ENCODE measurements around the gene CAAP1.
"Not testable (repeated sequence)": the region's sequence is repeated elsewhere in the genome, so short reads cannot be mapped to it uniquely, and the experiment has no call there.

CAAP1 gene

GRCh38 chr9:26888271-26888670 lies 4.3 kb downstream of the CAAP1 start:
- no peak for DNase-seq (ENCODE audit: extremely low read depth, low read depth)
- TF ChIP-seq, protein P1, sequence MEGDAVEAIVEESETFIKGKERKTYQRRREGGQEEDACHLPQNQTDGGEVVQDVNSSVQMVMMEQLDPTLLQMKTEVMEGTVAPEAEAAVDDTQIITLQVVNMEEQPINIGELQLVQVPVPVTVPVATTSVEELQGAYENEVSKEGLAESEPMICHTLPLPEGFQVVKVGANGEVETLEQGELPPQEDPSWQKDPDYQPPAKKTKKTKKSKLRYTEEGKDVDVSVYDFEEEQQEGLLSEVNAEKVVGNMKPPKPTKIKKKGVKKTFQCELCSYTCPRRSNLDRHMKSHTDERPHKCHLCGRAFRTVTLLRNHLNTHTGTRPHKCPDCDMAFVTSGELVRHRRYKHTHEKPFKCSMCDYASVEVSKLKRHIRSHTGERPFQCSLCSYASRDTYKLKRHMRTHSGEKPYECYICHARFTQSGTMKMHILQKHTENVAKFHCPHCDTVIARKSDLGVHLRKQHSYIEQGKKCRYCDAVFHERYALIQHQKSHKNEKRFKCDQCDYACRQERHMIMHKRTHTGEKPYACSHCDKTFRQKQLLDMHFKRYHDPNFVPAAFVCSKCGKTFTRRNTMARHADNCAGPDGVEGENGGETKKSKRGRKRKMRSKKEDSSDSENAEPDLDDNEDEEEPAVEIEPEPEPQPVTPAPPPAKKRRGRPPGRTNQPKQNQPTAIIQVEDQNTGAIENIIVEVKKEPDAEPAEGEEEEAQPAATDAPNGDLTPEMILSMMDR (IDR thresholded peaks at IDR 0.05; ENCODE audit: low read depth, low read length): no peak

- DNase-seq (ENCODE audit: extremely low read depth, low read depth): no peak
- TF ChIP-seq, protein P1 (IDR thresholded peaks at IDR 0.05; ENCODE audit: low read depth, low read length): no peak
These were observed 10.4 kb downstream of the CAAP1 start for GRCh38 chr9:26882154-26882553.

GRCh38 chr9:26880262-26880661 lies 12.3 kb downstream of the CAAP1 start:
- TF ChIP-seq, protein P1 (IDR thresholded peaks at IDR 0.05; ENCODE audit: low read depth, low read length): no peak
- no peak for DNase-seq (ENCODE audit: extremely low read depth, low read depth)

DNA sequence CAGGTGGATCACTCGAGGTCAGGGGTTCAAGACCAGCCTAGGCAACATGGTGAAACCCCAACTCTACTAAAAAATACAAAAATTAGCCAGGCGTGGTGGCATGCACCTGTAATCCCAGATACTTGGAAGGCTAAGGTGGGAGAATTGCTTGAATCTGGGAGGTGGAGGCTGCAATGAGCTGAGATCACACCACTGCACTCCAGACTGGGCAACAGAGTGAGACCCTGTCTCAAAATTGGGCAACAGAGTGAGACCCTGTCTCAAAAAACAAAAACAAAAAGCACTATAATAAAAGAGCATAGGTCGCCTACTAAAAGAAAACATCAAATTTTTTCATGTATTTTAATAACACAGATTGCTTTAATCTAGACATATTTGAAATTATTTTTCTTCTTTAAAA lies 17.4 kb downstream of the CAAP1 start:
- DNase-seq (ENCODE audit: extremely low read depth, low read depth): not testable (repeated sequence)

- DNase-seq (ENCODE audit: extremely low read depth, low read depth): no peak
- TF ChIP-seq, protein P1 (IDR thresholded peaks at IDR 0.05; ENCODE audit: low read depth, low read length): no peak
These were observed 22.3 kb downstream of the CAAP1 start for GRCh38 chr9:26870292-26870691.

DNA sequence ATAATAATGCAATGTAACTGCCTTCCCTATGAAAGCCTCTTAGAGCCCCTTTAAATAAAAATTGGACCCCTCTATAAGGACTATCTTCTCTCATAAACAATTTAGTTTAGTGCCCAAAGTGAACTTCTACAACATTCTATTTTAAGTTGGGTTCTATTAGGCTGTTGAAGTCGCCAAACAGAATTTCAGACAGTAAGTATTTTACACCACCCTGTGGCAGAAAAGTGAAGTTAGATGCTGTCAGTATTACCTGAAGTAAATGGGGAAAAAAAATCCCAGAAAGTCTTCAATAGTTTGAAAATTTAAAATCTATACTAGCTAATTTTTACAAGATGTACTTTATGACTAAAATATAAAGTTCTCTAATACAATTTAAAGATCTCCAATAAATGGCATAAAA lies 29.5 kb downstream of the CAAP1 start:
- no peak for DNase-seq (ENCODE audit: extremely low read depth, low read depth)
- TF ChIP-seq, protein P1 (IDR thresholded peaks at IDR 0.05; ENCODE audit: low read depth, low read length): peak; percentile 25

DNA sequence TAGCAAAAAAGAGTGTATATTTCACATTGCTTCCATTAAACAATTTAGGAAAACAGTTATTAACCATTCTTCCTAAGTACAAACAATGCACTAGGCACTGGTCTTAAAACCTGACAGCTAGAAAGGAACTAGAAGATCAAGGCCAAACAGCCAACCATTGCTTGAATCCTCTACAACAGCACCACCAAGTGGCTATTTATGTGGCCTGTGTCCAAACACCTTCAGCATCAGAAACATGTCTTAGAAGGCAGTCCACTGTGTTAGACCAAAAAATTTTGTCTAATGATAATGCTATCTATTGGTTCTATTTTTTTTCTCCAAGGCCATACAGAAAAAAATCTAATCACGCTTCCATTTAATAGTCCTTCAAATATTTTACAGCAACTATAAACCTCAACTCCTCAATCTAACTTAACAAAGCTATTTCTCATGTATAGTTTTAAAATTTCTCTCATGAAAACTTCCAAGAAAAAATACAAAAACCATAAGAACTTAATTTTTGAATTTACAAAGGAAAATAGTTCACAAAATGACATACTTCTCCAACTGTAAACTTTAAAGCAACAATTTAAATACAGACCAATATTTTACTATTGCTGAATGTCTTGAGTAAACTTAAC lies 36.1 kb downstream of the CAAP1 start:
- TF ChIP-seq, protein P1 (IDR thresholded peaks at IDR 0.05; ENCODE audit: low read depth, low read length): peak; percentile 35
- DNase-seq (ENCODE audit: extremely low read depth, low read depth): no peak

DNA sequence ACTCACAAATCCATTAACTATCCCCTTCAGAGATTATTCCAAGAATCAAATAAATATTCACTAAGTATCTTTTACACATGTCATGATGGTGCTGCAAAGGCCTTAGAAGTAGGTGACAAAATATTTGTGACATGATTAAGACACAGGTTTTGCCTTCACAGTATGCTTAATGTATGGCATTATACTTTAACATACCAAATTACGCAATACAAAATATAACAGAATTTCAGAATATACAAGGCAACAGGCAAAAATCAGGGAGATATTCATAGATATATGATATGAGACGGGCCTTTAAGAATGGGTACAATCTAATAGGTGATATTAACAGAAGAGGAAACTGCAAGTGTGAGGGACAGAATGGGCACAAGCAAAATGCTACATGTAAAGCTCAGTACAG lies 41.6 kb downstream of the CAAP1 start:
- DNase-seq (ENCODE audit: extremely low read depth, low read depth): no peak
- TF ChIP-seq, protein P1 (IDR thresholded peaks at IDR 0.05; ENCODE audit: low read depth, low read length): no peak

Data from AG09319 (cell line).